ENCODE results near the gene ZBED6.
"Not testable (repeated sequence)": the region's sequence is repeated elsewhere in the genome, so short reads cannot be mapped to it uniquely, and the experiment has no call there.

Gene ZBED6

DNA sequence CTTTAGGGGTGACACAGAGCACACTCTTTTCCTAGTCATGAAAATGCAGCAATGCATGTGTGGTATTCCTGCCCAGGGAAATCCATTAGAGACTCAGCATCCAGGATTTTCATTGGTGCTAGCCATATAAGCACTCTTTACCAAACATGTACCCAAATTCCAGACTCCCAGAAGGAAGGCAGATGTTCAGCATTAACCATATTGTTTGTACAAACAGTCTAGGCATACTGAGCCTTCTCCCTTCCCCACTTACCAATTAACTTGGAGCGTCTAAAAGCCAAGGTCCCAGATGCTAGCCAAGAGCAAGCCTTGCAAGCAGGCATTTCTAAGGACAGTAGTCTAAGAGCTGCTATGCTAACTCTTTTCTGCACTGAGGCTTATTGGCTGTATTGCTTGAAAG is 27.9 kb downstream of the ZBED6 start:
- no peak for DNase-seq
- intact Hi-C loops (cut with DNase I), result no loop called here

DNA sequence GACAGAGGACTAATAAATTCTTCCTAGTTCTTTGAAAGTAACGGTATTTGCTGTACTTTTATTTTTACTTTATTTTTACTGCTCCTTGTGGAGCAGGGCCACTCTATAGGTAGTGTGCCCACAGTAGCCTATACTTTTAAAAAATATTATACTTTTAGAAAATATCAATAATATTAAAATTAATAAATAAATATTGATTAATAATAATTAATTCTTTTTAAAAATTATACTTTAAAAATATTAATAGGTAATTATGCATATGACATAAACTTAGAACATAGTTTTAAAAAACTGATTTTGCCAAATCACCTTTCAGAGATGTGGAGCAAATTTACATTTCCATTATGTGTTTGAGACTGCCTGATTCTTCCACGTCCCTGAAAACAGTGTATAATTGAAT is 30.8 kb downstream of the ZBED6 start:
- intact Hi-C loops (cut with DNase I), result no loop called here
- DNase-seq, result no peak

DNA sequence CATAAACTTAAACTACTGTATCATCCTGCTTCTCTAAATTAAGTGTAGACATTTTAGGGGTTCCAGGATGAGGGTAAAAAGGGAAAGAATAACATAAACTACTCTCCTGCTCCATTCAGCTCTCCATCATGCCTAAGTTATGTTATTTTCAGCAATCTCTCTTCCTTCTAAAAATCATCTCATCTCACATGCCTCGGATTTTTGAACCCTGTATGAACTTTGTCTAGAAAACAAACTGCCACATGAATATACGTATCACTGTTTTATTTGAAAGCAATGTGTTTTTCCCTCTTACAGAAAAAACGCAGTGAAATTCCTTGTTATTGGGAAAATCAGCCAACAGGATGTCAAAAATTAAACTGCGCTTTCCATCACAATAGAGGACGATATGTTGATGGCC is 32.6 kb downstream of the ZBED6 start:
- no peak for DNase-seq
- intact Hi-C loops (cut with DNase I), result no loop called here

DNA sequence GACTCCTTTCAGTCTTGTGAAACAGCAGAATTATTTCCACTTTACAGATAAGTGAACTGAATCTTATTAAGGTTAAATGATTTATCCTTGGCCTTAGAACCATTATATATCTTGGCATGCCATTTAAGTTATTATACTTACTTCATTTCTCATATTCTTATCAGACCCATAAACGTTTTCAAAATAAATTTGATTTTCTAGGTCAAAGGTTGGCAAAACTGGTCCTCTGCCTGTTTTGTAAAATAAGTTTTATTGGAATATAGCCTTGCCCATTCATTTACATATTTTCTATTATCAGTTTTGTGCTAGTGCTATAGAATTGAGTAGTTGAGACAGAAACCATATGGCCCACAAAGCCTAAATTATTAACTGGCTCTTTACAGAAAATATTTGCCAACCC is 33.1 kb downstream of the ZBED6 start:
- intact Hi-C loops (cut with DNase I), result no loop called here
- no peak for DNase-seq

DNA sequence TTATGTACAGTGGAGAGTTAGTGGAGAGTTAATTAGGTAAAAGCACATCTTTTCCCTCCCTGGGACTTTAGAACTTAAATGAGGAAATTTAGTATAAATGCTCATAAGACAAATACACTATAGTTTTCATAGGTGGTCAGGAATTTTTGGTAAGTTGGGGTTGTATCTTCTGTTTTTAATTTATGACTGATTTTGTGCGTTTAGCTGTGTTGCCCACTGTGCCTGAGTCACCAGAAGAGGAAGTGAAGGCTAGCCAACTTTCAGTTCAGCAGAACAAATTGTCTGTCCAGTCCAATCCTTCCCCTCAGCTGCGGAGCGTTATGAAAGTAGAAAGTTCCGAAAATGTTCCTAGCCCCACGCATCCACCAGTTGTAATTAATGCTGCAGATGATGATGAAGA is 33.8 kb downstream of the ZBED6 start:
- DNase-seq; intact Hi-C loops (cut with DNase I): not testable (repeated sequence)

DNA sequence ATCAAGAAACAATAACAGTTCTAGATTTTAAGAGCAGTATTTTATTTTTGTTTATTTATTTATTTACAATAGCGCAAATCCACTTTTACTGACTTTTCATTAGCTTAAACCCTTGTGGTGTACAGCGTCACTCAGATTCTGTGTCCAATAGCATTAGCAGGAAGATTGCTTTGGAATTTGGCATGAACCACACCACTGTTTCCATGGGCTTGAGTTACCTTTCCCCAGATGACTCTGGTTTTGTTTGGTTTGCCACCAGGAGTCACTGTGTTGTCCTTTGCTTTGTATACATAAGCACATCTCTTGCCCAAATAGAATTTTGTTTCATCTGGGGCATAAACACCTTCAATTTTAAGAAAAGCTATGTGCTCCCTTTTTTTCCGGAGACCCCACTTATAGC is 40.1 kb downstream of the ZBED6 start:
- intact Hi-C loops (cut with DNase I), result no loop called here
- DNase-seq, result no peak

DNA sequence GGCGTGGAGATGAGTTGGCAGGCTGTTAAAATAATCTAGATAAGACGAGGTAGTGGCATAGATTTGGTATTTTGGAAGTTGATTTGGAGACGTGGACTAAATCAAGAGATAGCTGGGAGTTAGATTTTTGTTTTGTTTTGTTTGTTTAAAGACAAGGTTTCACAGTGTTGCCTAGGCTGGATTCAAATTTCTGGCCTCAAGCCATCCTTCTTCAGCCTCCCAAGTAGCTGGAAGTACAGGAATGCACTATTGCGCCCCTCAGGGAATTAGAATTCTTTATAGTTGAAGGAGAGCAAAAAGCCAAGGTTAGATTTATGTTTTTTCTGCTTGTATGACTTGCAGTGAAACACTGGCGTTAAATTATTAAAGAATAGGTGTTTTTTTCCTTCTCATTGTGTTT is 43.7 kb downstream of the ZBED6 start:
- intact Hi-C loops (cut with DNase I), result no loop called here

DNA sequence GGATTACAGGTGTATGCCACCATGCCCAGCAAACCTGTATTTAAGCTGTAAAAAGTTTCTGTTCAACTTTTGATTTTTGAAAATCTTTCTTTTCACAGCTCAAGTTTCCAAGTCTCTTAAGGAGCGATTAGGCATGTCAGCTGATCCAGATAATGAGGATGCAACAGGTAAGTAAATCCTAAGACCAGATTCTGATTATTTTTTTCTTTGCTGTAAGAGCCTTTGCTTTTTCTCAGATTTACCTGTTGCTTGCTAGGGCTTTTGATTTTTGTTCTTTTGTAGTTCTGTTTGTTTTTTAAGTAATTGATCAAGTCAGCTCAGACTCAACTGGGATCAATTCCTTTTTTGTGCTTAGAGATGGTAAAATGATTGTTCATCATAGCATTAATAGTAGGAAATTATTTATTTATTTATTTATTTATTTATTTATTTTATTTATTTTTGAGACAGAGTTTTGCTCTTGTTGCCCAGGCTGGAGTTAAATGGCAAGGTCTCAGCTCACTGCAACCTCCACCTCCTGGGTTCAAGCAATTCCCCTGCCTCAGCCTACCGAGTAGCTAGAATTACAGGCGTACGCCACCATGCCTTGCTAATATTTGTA is 44.9 kb downstream of the ZBED6 start:
- intact Hi-C loops (cut with DNase I), result no loop called here

More for the DNA sequence above, 43.7 kb downstream of the ZBED6 start:
- no peak for DNase-seq

DNA sequence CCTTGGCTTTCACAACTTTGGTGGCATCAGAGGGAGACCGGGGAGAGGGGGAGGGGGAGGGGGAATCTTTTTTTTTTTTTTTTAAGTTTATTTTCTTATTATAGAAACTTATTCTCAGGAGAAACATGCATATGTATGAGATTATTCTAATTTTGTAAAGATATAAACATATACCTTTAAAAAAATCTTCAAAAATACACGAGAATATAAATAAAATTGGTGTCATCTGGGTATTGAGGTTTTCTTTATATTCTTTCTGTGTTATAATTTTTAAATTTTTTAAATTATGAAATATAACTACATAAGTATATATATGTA is 47.1 kb downstream of the ZBED6 start:
- no peak for DNase-seq

More for the DNA sequence above, 44.9 kb downstream of the ZBED6 start:
- DNase-seq, result no peak

DNA sequence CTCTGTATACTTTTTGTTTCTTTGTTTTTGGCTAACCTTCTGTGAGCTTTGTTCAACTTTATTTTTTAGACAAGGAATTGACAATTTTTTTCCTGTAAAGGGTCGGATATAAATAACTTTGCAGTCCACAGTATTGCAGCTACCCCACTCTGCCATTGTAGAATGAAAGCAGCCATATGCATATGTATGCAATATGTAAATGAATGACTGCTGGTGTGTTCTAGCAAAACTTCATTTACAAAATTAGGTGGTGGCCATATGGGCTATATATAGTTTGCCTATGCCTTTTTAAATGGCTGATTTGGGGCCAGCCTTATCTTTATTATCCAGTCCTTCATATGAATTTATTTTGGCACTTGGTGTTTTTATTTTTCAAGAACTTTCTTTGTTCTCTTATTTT is 48.0 kb downstream of the ZBED6 start:
- no peak for DNase-seq
- intact Hi-C loops (cut with DNase I), result no loop called here

More for the DNA sequence above, 47.1 kb downstream of the ZBED6 start:
- intact Hi-C loops (cut with DNase I), result no loop called here

Measured in head of caudate nucleus (tissue), 42 donors.